ENCODE measurements around the gene CDH16. TPM values are rescaled to one million over a fixed set of nuclear protein-coding genes. Genes with fewer than 3 reads are reported as not detected.

CDH16 gene
- total and polyA plus RNA-seq, 3 donors from 2014 or later: 0.31 to 2.7 (median 0.39) TPM

DNA sequence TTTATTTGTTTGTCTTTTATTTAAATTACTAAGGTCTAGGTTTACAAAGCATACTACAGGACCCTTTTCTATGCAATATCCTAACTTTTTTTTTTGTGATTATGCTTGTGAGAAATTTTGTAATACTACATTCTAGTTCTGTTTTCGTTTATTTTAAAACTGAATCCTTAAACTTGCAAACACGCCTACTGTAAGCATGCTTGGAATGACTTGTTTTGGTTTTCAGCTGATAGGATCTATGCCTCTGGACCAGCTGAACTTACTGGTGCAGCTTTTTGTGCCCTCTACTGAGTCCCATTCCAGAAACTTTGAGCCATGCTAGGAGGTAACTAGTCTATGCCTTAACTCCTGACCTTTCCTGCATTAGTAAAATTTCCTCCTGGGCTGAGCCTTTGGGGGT lies 32.4 kb downstream of the CDH16 start:
- Histone ChIP-seq H3K27ac (no peak overlapping the region), H3K27me3 (no peaks in the 10 kb centered on the region), H3K4me1 (peaks cover 6% of the 10 kb centered on the region), H3K9me3 (no peaks in the 10 kb centered on the region), H3K4me3 (no peak overlapping the region), H3K36me3 (ENCODE audit: low read depth, missing control alignments) (no peaks in the 10 kb centered on the region)
- no peak for DNase-seq
- TF ChIP-seq CTCF (IDR thresholded peaks at IDR 0.05): no peak
- no peak for TF ChIP-seq POLR2A (IDR thresholded peaks at IDR 0.05)
- intact Hi-C loops (cut with DNase I; ENCODE audit: low total_unique reads): no loop called here
- WGBS, 2 donors: 61 to 71% methylated on average over 2 of the region's 2 CpGs

DNA sequence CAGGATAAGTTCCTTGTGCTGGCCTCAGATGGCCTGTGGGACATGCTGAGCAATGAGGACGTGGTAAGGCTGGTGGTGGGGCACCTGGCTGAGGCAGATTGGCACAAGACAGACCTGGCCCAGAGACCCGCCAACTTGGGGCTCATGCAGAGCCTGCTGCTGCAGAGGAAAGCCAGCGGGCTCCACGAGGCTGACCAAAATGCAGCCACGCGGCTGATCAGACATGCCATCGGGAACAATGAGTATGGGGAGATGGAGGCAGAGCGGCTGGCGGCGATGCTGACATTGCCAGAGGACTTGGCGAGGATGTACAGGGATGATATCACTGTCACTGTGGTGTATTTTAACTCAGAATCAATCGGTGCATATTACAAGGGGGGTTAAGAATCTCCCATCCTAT lies 33.2 kb downstream of the CDH16 start:
- 89 to 91% methylated on average over 12 of the region's 12 CpGs for WGBS, 2 donors
- Histone ChIP-seq H3K4me3 (no peak overlapping the region), H3K36me3 (ENCODE audit: low read depth, missing control alignments) (no peaks in the 10 kb centered on the region), H3K9me3 (no peaks in the 10 kb centered on the region), H3K4me1 (peaks cover 11% of the 10 kb centered on the region), H3K27me3 (no peaks in the 10 kb centered on the region), H3K27ac (no peak overlapping the region)
- no peak for TF ChIP-seq POLR2A (IDR thresholded peaks at IDR 0.05)
- no peak for TF ChIP-seq CTCF (IDR thresholded peaks at IDR 0.05)
- intact Hi-C loops (cut with DNase I; ENCODE audit: low total_unique reads): no loop called here
- no peak for DNase-seq

DNA sequence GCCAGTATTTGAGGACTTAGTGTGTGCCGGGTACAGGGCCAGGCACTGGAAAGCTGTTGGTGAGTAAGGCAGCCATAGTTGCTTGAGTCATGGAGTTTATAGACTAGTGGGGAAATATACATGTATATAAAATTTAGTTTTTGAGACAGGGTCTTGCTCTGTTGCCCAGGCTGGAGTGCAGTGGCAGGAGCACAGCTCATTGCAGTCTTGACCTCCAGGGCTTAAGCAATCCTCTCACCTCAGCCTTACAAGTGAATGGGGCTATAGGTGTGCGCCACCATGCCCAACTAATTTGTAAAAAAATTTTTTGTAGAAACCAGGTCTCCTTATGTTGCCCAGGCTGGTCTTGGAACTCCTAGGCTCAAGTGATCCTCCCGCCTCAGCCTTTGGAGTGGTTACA lies 36.0 kb downstream of the CDH16 start:
- Histone ChIP-seq H3K27me3 (no peaks in the 10 kb centered on the region), H3K27ac (no peak overlapping the region), H3K4me1 (peaks cover 11% of the 10 kb centered on the region), H3K4me3 (no peak overlapping the region), H3K36me3 (ENCODE audit: low read depth, missing control alignments) (no peaks in the 10 kb centered on the region), H3K9me3 (no peaks in the 10 kb centered on the region)
- DNase-seq: no peak
- intact Hi-C loops (cut with DNase I; ENCODE audit: low total_unique reads): no loop called here
- 94 to 96% methylated on average over 3 of the region's 3 CpGs for WGBS, 2 donors
- TF ChIP-seq CTCF (IDR thresholded peaks at IDR 0.05): no peak
- TF ChIP-seq POLR2A (IDR thresholded peaks at IDR 0.05): no peak

GRCh38 chr16:66881964-66882508 lies 36.6 kb downstream of the CDH16 start:
- 74 to 79% methylated on average over 8 of the region's 8 CpGs for WGBS, 2 donors
- H3K4me3 ChIP-seq: no peak overlapping the region

More at GRCh38 chr16:66881964-66882508, 36.6 kb downstream of the CDH16 start:
- no peak for DNase-seq
- TF ChIP-seq CTCF (IDR thresholded peaks at IDR 0.05) (no peak), POLR2A (IDR thresholded peaks at IDR 0.05) (no peak)
- no peaks in the 10 kb centered on the region for H3K36me3 ChIP-seq (ENCODE audit: low read depth, missing control alignments)
- no peak overlapping the region for H3K27ac ChIP-seq
- no peaks in the 10 kb centered on the region for H3K27me3 ChIP-seq
- intact Hi-C loops (cut with DNase I; ENCODE audit: low total_unique reads): no loop called here
- H3K9me3 ChIP-seq: no peaks in the 10 kb centered on the region
- H3K4me1 ChIP-seq: peaks cover 11% of the 10 kb centered on the region

Measured in testis (tissue), 3 donors.